GM19395 (cell line): ENCODE results near the gene TTC23.
A peak's percentile ranks its signal among the peaks of the same experiment; 100 is the strongest.

Experiments
- ATAC-seq: cut with Tn5 transposase; IDR thresholded peaks from one replicate; pipeline ENCODE4 v1.9.1; 2021; ENCODE audit warnings: mild to moderate bottlenecking, moderate library complexity; ENCODE audit not compliant: unreplicated experiment

The TTC23 gene

GRCh38 chr15:99106417-99107220, 142.8 kb downstream of the TTC23 start:
- no peak for ATAC-seq

DNA sequence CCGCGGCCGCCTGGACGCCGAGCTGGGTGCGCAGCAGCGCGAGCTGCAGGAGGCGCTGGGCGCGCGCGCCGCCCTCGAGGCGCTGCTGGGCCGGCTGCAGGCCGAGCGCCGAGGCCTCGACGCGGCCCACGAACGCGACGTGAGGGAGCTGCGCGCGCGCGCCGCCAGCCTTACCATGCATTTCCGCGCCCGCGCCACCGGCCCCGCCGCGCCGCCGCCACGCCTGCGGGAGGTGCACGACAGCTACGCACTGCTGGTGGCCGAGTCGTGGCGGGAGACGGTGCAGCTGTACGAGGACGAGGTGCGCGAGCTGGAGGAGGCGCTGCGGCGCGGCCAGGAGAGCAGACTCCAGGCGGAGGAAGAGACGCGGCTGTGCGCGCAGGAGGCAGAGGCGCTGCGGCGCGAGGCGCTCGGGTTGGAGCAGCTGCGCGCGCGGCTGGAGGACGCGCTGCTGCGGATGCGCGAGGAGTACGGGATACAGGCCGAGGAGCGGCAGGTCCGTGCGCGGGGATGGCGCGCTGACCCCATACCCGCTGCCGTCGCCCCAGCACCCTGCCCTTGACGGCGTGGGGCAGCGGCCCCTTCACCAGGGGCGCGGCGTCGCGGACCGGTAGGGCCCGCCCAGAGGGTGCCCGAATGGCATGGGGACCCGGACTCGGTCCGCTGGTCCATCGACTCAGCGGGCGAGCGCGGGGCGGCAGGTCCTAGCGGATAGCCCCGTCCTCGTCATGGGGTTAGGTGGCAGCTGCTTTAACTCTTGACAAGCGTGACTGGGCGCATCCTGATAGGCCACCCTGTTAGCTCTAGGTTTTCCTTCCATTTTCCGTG, 143.7 kb downstream of the TTC23 start:
- ATAC-seq, result peak; percentile 46

- peak; percentile 67 for ATAC-seq
These were observed 144.4 kb downstream of the TTC23 start, which contains the start of gene SYNM for GRCh38 chr15:99104788-99105513. Gene SYNM, plus strand, starts transcription at chr15:99105080. Its CDS starts 120 bp downstream, at chr15:99105200.

DNA sequence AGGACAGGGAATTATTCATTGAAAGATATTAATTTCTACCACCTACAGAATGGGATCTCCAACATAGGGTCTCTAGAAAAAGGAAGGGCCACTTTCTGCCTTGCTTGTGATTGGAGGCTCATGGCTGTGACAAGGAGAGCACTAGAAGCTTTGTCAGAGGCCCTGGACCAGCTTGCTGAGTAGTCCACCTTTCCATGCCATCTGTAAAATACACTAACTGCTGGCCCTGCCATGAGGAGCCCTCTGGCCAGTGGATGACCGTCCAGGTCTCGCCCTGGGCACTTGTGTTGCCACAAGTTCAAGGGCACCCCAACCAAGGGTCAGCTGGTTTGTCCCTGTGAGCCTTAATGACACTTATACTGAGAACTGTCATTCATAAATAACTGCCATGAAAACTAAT, 146.1 kb downstream of the TTC23 start:
- ATAC-seq, result no peak

DNA sequence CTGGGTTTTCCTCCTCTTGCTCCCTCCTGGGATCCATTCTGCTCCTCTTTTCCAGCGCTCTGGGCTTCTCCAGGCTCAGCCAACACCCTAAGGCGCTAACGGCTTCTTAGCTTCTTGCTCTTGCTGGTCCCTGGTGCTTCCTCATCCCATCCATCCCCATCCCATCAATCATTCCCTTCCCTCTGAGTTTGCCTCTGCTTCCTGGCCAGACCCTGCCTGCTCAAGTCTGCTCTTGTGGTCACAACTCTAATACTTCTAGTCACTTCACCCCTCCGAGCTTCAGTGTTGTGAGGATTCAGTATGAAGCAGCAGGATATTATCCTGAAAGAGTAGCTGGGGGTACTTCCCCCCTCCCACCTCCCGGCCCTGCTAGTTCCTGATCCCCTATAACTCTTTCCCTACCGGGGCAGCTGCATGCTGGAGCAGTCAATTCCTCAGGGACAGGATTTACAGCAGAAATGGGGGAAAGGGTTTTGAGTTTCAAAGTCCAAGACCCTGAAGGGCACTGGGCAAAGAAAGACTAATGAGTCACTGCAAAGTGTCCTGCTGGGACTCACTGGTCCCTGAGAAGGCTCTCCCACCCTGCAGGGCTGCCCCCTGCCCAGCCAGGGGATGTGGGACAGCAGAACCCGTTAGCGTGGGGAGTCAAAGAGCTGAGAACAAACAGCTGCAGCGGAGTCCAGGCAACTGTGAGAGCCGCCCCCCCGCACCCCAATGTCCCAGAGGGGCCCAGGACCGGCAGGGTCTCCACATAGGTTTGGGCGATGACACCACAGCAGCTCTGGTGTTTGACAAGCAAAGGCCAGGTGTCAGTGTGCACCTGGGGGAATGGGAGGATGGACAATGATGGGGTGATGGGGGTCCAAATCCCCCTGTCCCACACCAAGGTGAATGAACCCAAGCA, 146.8 kb downstream of the TTC23 start:
- no peak for ATAC-seq

DNA sequence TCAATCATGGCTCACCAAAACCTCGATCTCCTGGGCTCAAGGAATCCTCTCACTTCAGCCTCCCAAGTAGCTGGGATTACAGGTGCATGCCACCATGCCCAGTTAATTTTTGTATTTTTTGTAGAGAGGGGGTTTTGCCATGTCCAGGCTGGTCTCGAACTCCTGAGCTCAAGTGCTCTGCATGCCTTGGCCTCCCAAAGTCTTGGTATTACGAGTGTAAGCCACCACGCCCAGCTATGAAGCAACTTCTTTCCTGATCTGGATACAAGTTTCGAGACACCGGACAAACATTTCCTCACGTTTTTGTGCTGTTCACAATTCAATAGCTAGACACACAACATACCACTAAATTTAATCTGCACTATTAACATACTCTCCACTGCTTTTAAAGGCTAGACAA, 147.9 kb downstream of the TTC23 start:
- no peak for ATAC-seq

GRCh38 chr15:99100245-99101173, 148.9 kb downstream of the TTC23 start:
- ATAC-seq, result no peak

- no peak for ATAC-seq
These were observed 149.7 kb downstream of the TTC23 start for GRCh38 chr15:99099661-99100060.

DNA sequence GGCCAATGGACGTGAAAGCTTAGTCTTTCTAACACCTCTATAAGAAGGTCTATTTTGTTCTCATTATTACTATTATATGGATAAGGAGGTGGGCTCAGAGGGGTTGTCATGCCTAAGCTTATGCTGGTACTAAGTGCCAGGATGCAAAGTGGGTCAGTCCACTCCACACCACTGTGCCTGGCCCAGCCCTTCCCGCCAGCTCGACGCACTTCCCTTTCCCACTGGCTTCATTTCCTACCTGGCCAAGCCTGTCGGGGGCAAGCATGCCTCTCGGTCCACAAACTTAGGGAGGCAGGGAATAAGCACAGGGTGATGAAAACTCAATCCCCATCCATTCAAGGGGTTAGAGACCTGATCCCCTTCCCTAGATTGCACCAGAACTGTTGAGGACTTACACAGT, 150.4 kb downstream of the TTC23 start:
- ATAC-seq, result no peak

- ATAC-seq, result no peak
These were observed 151.0 kb downstream of the TTC23 start for GRCh38 chr15:99098426-99098825.

GRCh38 chr15:99097441-99098410, 151.7 kb downstream of the TTC23 start:
- ATAC-seq, result no peak

GRCh38 chr15:99096894-99097426, 152.4 kb downstream of the TTC23 start:
- ATAC-seq, result no peak

DNA sequence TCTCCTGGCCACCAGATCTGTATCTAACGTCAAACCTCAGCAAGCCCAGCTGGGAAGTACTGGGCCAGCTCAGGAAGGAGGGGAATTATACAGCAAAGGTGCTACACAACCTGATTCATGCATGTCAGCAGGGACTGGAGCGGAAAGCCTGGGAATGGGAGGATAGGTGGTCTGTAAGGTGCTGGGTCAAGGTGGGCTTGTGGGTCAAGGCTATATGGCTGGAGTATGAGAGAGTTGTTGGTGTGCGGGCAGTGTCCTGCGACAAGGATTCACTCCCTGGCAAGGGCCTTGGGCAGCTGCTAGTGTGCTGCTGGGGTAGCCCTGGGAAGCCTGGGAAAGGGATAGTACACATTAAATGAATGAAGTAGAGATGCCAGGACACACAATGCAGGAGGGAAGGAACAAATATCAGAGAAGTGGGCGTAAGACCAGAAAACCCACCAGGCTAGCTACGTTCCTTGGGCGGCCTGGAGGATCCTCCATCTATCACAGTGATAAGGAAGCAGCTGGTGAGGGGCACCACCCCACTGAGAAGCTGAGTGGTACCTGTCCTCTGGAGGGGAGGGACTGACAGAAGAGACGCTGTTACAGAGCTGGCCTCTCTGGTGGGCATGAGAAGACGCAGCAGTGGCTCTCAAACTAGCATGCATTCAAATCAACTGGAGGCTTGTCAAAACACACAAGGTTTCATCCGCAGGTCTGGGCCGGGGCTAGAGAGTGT, 153.0 kb downstream of the TTC23 start:
- no peak for ATAC-seq

DNA sequence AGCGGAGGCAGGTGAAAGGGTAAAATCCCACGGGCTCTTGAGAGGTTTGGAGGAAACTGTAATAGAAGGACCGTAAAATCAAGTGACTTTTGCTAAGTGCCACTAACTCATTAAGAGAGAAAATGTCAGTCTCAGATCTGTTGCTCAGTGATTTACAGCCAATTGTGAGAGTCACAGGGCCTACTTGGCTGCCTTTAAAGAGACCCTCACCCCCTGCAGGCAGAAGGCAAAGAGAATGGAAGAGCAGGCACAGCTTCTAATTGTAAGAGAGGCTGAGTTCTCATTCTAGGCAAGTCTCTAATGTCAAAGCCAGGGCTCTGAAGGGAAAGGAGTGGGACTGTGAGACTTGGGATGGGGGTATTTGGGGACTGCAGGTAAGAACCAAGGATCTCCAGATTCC, 153.8 kb downstream of the TTC23 start:
- no peak for ATAC-seq

- ATAC-seq, result no peak
These were observed 156.7 kb downstream of the TTC23 start for GRCh38 chr15:99092554-99093172.

- no peak for ATAC-seq
These were observed 158.4 kb downstream of the TTC23 start for GRCh38 chr15:99090938-99091337.
